A549 (cell line): Measurements from ENCODE around the gene GGA1.

ENCODE experiments used
- MAFK ChIP-seq: fragments of 450-650 bp; IDR thresholded peaks from 2 replicates; pipeline ENCODE4 v1.6.1; 2014; ENCODE audit not compliant: partially characterized antibody
- POLR2AphosphoS2 ChIP-seq: conservative IDR thresholded peaks from 2 replicates; pipeline ENCODE4 v1.6.1; 2012; ENCODE audit warnings: low read length, improper control_type of control experiment, inconsistent platforms
- RAD21 ChIP-seq, 2 experiments: fragments of >200 bp in 1 of 2; sonication (Bioruptor Twin) in 1 of 2; formaldehyde crosslinking in 1 of 2; IDR thresholded peaks in 1 of 2; conservative IDR thresholded peaks in 1 of 2; 2 replicates in 1 of 2; 3 replicates in 1 of 2; pipeline ENCODE4 v1.6.1; 2012 to 2018; ENCODE audit warnings: inconsistent platforms in 1 of 2
- TF ChIP-seq, protein P1 (sequence below): fragments of >200 bp; sonication (Bioruptor Twin); formaldehyde crosslinking; IDR thresholded peaks from 3 replicates; pipeline ENCODE4 v1.5.1; 2016
- TF ChIP-seq, protein P2 (sequence below): fragments of 200-600 bp; sonication (generic); IDR thresholded peaks from 2 replicates; pipeline ENCODE4 v1.6.1; 2016; ENCODE audit warnings: antibody characterized with exemption, mild to moderate bottlenecking, moderate library complexity
- TF ChIP-seq, protein P3 (sequence below): IDR thresholded peaks from 2 replicates; pipeline ENCODE4 v1.6.1; 2012
- TF ChIP-seq, protein P4 (sequence below): IDR thresholded peaks from 2 replicates; pipeline ENCODE4 v1.6.1; 2012
- TF ChIP-seq, protein P5 (sequence below): fragments of >200 bp; sonication (Bioruptor Twin); formaldehyde crosslinking; IDR thresholded peaks from 3 replicates; pipeline ENCODE4 v1.6.1; 2016

DNA sequence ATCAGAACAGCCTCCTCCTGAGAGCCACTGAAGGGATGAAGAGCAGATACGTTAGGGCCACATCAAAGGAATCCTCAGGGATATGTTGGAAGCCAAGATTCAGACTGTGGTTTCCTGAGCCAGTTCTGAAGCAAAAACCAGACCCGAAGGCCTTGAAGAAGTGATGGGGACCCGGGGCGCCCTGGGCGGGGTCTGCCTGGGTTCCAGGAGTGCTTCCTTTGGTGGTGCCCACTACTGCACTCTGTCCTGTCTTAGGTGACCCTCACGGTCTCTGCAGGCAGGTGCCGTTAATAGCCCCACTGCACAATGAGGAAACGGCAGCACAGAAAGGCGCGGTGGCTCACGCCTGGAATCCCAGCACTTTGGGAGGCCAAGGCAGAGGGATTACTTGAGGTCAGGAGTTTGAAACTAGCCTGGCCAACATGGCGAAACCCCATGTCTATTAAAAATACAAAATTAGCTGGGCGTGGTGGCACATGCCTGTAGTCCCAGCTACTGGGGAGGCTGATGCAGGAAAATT, 18.0 kb downstream of the GGA1 start:
- TF ChIP-seq MAFK (no peak), RAD21 (conservative IDR thresholded peaks at IDR 0.05 in 1 of 2, IDR thresholded peaks at IDR 0.05 in 1 of 2) (no peak), POLR2AphosphoS2 (no peak)
- TF ChIP-seq, protein P1, sequence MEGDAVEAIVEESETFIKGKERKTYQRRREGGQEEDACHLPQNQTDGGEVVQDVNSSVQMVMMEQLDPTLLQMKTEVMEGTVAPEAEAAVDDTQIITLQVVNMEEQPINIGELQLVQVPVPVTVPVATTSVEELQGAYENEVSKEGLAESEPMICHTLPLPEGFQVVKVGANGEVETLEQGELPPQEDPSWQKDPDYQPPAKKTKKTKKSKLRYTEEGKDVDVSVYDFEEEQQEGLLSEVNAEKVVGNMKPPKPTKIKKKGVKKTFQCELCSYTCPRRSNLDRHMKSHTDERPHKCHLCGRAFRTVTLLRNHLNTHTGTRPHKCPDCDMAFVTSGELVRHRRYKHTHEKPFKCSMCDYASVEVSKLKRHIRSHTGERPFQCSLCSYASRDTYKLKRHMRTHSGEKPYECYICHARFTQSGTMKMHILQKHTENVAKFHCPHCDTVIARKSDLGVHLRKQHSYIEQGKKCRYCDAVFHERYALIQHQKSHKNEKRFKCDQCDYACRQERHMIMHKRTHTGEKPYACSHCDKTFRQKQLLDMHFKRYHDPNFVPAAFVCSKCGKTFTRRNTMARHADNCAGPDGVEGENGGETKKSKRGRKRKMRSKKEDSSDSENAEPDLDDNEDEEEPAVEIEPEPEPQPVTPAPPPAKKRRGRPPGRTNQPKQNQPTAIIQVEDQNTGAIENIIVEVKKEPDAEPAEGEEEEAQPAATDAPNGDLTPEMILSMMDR: no peak
- TF ChIP-seq, protein P2, sequence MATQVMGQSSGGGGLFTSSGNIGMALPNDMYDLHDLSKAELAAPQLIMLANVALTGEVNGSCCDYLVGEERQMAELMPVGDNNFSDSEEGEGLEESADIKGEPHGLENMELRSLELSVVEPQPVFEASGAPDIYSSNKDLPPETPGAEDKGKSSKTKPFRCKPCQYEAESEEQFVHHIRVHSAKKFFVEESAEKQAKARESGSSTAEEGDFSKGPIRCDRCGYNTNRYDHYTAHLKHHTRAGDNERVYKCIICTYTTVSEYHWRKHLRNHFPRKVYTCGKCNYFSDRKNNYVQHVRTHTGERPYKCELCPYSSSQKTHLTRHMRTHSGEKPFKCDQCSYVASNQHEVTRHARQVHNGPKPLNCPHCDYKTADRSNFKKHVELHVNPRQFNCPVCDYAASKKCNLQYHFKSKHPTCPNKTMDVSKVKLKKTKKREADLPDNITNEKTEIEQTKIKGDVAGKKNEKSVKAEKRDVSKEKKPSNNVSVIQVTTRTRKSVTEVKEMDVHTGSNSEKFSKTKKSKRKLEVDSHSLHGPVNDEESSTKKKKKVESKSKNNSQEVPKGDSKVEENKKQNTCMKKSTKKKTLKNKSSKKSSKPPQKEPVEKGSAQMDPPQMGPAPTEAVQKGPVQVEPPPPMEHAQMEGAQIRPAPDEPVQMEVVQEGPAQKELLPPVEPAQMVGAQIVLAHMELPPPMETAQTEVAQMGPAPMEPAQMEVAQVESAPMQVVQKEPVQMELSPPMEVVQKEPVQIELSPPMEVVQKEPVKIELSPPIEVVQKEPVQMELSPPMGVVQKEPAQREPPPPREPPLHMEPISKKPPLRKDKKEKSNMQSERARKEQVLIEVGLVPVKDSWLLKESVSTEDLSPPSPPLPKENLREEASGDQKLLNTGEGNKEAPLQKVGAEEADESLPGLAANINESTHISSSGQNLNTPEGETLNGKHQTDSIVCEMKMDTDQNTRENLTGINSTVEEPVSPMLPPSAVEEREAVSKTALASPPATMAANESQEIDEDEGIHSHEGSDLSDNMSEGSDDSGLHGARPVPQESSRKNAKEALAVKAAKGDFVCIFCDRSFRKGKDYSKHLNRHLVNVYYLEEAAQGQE: no peak
- TF ChIP-seq, protein P3, sequence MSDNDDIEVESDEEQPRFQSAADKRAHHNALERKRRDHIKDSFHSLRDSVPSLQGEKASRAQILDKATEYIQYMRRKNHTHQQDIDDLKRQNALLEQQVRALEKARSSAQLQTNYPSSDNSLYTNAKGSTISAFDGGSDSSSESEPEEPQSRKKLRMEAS: no peak
- TF ChIP-seq, protein P4, sequence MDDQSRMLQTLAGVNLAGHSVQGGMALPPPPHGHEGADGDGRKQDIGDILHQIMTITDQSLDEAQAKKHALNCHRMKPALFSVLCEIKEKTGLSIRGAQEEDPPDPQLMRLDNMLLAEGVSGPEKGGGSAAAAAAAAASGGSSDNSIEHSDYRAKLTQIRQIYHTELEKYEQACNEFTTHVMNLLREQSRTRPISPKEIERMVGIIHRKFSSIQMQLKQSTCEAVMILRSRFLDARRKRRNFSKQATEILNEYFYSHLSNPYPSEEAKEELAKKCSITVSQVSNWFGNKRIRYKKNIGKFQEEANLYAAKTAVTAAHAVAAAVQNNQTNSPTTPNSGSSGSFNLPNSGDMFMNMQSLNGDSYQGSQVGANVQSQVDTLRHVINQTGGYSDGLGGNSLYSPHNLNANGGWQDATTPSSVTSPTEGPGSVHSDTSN: no peak
- TF ChIP-seq, protein P5, sequence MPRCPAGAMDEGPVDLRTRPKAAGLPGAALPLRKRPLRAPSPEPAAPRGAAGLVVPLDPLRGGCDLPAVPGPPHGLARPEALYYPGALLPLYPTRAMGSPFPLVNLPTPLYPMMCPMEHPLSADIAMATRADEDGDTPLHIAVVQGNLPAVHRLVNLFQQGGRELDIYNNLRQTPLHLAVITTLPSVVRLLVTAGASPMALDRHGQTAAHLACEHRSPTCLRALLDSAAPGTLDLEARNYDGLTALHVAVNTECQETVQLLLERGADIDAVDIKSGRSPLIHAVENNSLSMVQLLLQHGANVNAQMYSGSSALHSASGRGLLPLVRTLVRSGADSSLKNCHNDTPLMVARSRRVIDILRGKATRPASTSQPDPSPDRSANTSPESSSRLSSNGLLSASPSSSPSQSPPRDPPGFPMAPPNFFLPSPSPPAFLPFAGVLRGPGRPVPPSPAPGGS: no peak
